GM20000 (cell line): Measurements from ENCODE around the gene CAMK1D.
"Not testable (repeated sequence)": the region's sequence is repeated elsewhere in the genome, so short reads cannot be mapped to it uniquely, and the experiment has no call there.

Source experiments
- DNase-seq: peaks from one replicate; pipeline ENCODE4 v3.0.0; 2012; ENCODE audit warnings: low spot score
- TF ChIP-seq, protein P1 (sequence below): IDR thresholded peaks from 2 replicates; pipeline ENCODE4 v1.5.1; 2012; ENCODE audit warnings: mild to moderate bottlenecking, control low read depth; ENCODE audit errors: extremely low read depth, missing control alignments

Gene CAMK1D

DNA sequence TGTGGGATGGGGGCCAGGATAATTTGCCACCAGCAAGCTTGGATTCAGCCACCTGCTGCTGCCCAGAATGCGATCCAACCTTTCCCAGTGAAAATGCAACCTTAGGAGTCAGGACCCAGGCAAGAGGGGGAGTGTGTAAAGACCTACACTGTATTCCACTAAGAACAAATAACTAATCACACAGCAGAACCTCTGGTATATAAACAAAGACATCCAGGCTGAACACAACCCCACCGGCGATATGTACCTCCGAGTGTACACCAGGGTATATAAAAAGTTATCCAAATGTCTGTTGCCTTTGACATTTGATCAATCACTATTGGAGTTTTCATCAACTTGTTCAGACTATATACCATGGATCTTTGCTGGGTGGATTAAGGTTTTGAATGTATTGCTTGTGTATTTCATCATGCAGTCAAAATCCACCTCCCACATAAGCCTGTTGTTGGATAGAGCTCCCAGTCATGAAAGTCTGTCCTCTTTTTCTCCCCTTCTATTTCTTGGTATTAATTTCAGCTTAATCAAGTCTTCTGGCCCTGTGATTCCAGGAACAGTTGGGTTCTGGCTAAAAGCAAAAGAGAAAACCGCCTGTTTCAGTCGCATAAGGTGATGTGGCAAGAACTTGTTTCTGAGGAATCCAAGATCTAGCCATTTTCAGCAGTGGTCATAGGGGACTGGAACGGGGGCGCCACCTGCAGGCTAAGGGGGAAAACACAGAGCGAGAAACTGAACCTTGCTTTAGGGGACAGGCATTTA lies 361.4 kb downstream of the CAMK1D start:
- DNase-seq, result peak; percentile 80
- TF ChIP-seq, protein P1, sequence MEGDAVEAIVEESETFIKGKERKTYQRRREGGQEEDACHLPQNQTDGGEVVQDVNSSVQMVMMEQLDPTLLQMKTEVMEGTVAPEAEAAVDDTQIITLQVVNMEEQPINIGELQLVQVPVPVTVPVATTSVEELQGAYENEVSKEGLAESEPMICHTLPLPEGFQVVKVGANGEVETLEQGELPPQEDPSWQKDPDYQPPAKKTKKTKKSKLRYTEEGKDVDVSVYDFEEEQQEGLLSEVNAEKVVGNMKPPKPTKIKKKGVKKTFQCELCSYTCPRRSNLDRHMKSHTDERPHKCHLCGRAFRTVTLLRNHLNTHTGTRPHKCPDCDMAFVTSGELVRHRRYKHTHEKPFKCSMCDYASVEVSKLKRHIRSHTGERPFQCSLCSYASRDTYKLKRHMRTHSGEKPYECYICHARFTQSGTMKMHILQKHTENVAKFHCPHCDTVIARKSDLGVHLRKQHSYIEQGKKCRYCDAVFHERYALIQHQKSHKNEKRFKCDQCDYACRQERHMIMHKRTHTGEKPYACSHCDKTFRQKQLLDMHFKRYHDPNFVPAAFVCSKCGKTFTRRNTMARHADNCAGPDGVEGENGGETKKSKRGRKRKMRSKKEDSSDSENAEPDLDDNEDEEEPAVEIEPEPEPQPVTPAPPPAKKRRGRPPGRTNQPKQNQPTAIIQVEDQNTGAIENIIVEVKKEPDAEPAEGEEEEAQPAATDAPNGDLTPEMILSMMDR, result peak; percentile 94

DNA sequence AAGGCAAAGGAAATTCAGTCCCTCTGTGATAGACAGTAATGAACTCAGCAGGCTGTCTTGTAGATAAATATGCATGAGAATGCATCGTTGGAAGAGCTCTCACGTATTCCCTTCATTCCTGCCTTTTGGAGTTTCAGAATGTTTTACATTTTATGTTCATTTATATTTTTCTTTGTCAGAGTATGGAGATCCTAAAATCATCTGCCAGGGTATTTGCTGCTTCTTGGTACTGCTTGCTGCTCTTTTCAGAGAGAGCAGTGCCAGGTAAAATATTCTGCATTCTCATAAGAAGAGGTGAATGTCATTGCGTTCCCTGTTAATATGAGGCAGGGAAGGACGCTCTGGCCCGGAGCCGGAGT lies 362.0 kb downstream of the CAMK1D start:
- DNase-seq, result no peak
- TF ChIP-seq, protein P1, result no peak

DNA sequence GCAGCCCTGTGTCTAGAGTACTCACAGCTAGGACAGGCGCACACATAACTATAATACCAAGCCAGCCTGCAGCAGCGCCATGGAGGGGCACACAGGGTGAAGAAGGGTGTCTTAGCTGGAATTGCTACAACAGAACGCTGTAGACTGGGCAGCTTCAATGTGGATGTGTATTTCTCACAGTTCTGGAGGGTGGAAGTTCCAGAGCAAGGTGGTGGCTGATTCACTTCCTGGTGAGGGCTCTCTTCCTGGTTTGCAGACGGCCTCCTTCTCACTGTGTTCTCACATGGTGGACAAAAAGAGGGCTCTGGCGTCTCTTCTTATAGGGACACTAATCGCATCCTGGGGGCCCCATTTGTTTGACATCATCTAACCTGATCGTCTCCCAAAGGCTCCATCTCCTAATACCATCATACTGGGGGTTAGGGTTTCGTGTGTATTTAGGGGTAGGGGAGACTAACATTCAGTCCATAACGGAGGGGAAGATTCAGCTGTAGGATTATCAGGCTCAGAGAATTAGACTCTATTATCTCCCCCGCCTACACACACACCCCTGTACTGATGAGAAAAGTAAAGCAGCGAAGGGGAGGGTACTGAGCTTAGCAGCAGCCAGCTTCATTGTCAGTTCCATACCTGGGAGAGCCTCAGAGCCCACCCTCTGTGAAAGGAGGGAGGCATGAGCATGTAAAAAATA lies 363.1 kb downstream of the CAMK1D start:
- DNase-seq, result no peak
- TF ChIP-seq, protein P1, result no peak

DNA sequence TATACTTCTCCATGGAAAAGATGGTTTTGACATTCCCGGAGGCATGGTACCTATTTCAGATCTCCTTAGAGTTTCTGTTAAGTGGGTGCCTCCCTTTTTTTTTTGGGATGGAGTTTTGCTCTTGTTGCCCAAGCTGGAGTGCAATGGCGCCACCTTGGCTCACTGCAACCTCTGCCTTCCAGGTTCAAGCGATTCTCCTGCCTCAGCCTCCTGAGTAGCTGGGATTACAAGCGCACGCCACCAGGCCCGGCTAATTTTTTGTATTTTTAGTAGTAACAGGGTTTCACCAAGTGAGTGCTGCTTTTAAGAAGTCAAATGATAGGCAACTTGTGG lies 363.6 kb downstream of the CAMK1D start:
- DNase-seq, result not testable (repeated sequence)

DNA sequence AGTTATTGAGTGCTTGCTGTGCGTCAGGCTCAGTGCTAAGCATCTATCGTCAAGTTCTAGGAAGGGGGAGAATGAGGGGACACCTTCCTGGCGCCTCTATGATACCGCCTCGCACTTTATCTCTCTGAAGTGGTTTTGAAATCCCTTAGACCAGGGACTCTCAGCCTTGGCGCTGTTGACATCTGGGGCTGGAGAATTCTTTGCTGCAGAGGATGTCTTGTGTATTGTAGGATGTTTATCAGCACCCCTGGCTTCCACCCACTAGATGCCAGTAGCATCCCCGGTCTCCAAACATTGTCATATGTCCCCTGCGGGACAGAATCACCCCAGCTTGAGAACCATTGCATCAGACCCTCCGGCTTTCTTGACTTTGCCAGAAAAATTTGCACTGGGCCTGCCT lies 366.7 kb downstream of the CAMK1D start:
- DNase-seq, result no peak
- TF ChIP-seq, protein P1, result no peak

DNA sequence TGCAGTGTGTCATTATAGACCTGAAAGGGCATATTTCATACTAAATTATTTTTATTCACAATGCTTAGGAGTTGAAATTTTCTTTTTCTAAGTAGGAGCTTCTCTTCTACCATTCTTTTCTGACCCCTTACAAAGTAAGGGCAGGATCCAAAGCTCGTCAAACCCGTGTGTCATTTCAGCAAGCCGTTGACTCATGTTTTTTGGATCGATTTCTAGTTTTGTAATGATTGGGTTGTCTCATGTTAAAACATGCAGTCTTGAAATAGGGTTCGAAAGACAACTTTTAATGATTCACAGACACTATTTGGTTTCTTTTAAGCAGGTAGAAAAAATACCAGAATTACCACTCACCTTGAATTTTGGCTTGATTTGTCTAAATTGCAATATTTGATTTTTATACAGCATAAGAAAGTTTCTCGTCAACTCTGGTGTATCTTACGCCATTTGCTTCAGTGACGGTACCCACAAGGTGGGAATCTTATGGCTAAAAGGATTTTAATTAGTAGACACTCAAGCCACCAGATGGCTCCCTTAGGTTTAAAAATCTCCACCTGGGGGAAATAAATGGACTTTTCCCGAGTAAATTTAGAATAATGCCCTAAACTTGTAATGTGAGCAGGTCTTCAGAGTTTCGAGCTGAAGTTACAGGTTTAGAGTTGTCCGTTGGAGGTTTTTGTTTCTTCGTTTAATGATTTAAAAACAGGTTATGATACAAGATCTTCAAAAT lies 368.8 kb downstream of the CAMK1D start:
- no peak for DNase-seq
- TF ChIP-seq, protein P1, result no peak

DNA sequence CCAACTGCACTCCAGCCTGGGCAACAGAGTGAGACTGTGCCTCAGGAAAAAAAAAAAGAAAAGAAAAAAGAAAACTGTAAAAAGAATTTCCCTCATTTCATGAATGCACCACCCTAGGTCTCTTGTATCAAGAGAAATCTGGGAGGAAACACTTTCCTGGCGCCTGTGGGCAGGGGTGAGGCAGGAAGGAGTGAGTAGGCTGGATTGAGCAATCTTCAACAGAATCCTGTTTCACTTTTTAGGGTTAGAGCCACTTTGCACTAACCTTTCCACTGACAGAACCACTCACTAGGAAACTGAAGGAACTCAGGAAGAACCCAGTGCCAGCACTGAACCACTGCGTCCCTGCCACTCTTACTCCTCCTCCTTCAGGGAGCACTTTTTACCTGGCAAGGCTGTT lies 370.0 kb downstream of the CAMK1D start:
- TF ChIP-seq, protein P1, result no peak
- no peak for DNase-seq
